ENCODE results near the gene SRSF3.
"Not testable (repeated sequence)": the region's sequence is repeated elsewhere in the genome, so short reads cannot be mapped to it uniquely, and the experiment has no call there.

SRSF3 gene

DNA sequence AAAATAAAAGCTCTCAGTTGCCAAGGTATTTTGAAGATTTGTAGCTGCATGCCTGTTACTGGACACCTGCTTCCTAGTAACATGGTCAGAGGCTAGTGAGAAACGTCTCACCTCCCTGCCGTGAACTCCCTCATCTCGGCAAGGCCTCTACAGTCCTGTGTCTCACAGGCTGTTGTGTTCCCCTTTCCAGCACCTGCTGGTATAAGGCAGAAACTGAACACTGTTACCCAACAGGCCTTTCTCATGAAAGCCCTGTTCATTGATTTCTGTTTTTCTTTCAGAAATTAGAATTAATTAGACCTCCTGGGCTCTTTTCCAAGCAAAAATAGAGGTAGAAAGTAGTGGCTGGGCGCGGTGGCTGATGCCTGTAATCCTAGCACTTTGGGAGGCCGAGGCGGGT, 17.6 kb upstream of the SRSF3 start:
- DNase-seq = no peak

DNA sequence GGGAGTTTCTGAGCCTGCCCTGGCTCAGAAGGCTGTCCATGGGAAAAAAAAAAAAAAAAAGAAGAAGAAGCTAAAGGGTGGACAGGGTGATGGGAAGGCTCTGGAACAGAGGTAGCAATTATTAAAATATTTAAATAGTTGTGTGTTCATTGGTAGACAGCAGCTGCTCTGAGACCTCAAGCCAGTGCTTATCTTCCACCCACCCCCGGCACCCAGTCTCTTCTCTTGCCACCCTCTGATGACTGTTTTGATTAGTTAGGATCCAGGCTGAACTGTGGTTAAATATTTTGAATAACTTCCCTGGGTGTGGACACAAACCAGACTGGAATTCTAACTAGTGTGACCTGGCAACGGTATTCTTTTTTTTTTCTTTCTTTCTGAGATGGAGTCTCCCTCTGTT, 16.9 kb upstream of the SRSF3 start:
- DNase-seq = no peak

DNA sequence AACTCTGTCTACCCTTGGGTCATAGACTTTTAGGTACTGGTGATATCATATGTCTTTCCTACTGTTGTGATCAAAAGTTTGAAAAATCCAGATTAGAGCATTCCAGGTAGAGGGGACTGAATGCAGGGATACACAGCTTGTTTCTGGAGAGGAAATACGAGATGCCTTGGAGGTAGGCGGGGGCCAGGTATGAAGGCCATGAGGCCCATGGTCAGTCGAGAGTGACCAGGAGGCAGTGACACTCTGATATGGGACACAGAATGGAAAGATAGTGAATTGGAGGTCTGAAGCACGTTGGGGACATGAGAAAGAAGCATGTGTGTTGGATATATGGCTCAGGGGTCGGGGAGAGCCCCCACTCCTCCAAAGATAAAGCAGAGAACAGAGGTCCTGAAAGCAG, 16.1 kb upstream of the SRSF3 start:
- no peak for DNase-seq

DNA sequence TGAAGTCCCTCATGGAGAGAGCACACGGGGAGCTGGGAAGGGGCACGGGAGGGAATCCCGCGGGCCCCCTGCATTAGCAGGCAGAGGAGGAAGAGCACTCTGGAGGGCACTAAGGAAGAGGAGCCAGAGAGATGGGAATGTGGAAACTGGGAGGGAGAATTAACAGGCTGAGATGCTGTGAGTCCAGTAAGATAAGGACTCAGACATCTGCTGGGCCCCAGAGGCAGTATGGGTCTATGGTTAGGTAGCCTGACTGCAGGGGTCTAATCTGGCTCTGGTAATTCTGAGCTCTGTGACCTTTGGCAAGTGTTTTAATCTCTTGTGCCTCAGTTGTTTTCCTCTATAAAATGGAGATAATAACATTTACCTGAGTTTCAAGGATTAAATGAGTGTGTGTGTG, 15.7 kb upstream of the SRSF3 start:
- DNase-seq = no peak

- DNase-seq = no peak
Measured at GRCh38 chr6:36580184-36580526, 14.0 kb upstream of the SRSF3 start.

GRCh38 chr6:36581716-36582115, 12.4 kb upstream of the SRSF3 start:
- DNase-seq = no peak

GRCh38 chr6:36586606-36587005, 7.6 kb upstream of the SRSF3 start:
- no peak for DNase-seq

GRCh38 chr6:36589025-36589400, 5.1 kb upstream of the SRSF3 start:
- DNase-seq = not testable (repeated sequence)

DNA sequence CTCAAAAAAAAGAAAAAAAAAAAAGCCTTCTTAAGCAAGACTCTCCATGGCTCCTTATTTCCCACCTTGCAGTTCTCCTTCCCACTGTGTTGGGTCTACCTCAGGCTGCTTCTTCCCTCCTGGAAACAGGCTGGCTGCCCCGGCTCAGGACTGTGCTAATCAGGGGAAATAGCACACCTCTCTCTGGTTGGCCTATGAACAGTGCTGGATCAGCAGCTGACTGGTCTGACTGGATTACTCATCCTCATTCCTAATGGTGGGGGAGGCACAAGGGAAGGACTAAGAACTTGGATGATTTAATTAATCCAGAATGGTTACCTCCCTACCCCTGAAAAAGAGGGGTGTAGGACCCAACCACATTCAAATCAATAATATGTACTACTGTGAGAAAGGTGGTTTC, 3.9 kb upstream of the SRSF3 start:
- DNase-seq = no peak

DNA sequence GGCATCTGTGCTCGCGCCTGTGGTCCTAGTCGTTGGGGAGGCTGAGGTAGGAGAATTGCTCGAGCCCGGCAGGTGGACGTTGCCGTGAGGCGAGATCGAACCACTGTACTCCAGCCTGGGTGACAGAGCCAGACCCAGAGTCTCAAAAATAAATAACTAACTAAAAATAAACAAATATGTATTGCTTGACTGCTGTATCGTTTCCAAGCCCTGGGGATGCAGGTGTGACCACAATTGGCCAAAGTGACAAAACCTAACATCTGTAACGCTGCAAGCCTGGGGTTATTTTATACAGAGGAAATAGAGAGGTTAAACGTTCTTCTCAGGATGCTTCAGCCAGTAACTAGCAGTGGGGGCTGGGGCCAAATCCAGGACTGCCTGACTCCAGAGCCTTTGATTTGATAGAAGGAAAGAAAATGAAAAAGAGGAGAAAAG, 1.9 kb upstream of the SRSF3 start:
- DNase-seq = no peak

DNA sequence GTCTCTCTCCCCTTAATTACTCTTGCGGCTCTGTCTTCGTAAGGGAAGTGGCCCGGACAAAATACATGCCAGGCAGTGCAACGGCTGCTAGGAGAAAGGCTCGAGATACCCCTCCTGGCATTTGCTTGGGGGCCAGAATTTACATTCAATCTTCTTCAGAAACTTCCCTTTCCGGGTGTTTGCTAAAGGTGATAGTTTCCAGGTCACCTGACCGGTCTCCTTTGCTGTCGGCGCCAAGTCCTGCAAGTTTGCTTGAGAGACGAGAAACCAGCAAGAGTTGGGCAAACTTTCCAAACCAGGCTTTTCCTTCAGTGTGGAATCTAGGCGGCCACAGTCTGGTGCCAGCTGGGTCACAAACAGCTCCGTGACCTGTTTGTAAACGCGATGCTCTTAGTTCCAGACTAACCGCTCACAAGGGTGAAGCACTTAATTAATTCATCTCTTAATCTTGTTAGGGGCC, 563 bp upstream of the SRSF3 start:
- DNase-seq = no peak

DNA sequence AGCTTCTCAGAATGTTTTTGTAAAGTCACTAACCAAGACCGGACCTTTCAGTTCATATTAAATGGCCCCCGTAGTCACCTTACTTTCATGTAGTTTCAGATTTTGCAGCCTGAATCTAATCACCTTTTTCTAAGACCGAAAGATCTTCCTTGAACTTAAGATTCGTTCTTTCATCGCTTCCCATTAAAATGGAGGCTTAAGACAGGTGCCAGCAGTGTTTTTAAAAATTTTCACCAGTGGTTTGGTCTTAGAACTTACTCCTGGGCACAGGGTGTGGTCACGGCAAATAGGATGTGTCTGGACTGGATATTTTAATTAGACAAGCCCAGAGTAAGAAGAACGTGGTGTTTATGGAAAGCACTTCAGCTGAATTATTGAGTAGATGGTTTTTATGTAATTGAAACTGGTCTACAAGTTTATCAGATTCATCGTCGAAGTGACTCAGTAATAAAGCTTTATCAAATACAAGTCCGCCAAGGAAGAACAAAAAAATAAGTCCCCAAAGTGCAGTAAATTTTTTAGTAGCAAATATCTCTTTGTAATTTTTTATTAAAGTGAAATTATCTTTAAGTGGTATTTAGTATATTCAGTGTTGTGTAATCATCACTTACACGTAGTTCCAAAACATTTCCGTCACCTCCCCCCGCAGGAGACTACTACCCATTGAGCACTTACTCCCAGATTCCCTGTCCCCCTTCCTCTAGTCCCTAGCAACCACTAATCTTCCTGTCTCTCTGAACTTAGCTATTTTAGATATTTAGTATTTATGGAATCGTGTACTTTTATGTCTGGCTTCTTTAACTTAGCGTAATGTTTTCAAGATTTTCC, 868 bp downstream of the SRSF3 start:
- no peak for DNase-seq

DNA sequence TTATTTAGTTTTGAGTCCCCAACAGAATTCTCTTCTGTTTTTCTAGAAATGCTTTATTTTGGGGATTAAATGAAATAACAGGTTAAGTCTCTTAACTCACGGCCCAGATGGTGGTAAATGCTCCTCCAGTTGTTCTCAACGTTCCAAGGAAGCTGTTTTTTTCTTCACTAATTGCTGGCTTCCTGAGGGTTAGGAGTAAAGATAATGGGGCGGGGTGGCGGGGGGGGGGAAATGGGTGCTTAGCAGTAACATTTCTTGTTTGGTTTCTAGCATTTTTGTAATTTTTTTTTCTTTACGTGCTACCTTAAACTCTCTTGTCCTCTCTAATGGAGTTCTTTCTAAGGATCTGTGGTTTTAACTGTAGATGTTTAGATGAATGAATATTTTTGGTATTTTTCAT, 2.2 kb downstream of the SRSF3 start:
- no peak for DNase-seq

GRCh38 chr6:36597775-36598174, 3.6 kb downstream of the SRSF3 start:
- DNase-seq = no peak

GRCh38 chr6:36598326-36598725, 4.2 kb downstream of the SRSF3 start:
- DNase-seq = no peak

- no peak for DNase-seq
Measured at GRCh38 chr6:36598739-36599318, 4.7 kb downstream of the SRSF3 start.

DNA sequence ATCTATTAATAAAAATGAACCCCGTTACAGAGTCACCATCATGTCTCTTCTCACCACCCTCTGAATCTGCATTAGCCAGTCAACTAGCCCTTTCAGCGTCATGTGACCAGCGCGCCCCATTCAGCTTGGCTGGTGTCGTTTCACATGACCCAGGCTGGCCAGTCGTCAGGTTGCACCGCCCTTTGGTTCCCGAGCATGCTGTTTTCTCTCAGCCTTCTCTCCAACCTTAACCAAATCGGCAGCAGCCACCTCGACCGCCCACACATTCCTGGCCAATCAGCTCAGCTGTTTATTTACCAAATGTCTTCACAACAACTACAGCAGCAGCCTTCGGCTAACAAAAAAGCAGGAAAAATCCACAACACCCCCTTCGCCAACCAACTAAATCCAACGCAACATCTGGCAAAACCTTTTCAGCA, 5.6 kb downstream of the SRSF3 start:
- DNase-seq = no peak

DNA sequence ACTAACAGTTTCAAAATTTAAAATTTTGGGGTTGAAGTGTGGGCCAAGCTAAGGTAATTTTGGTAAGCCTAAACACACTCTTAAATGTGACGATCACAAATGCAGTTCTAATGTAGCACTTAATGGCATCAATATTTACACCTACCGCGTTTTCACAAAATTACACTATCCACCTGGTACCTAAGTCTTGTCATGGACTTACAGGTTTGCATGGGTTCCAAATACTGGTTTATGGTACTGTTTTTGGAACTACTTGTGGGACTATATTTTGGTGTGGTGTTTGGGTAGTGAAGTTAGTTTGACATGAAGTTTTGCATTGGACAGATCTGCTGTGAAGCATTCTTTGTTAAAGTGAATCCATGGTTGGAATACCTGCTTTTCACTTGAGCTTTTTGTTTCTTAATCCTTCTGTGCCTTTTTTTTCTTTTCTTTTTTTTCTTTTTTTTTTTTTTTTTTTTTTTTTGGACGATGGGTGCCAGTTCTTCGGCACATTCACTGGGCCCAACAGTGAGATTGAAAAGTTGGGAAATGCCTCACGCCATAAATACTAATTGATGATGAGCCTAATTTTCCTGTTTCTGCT, 6.5 kb downstream of the SRSF3 start:
- no peak for DNase-seq

GRCh38 chr6:36601818-36602217, 7.7 kb downstream of the SRSF3 start:
- DNase-seq = not testable (repeated sequence)

GRCh38 chr6:36603222-36604089, 9.3 kb downstream of the SRSF3 start:
- DNase-seq = no peak

DNA sequence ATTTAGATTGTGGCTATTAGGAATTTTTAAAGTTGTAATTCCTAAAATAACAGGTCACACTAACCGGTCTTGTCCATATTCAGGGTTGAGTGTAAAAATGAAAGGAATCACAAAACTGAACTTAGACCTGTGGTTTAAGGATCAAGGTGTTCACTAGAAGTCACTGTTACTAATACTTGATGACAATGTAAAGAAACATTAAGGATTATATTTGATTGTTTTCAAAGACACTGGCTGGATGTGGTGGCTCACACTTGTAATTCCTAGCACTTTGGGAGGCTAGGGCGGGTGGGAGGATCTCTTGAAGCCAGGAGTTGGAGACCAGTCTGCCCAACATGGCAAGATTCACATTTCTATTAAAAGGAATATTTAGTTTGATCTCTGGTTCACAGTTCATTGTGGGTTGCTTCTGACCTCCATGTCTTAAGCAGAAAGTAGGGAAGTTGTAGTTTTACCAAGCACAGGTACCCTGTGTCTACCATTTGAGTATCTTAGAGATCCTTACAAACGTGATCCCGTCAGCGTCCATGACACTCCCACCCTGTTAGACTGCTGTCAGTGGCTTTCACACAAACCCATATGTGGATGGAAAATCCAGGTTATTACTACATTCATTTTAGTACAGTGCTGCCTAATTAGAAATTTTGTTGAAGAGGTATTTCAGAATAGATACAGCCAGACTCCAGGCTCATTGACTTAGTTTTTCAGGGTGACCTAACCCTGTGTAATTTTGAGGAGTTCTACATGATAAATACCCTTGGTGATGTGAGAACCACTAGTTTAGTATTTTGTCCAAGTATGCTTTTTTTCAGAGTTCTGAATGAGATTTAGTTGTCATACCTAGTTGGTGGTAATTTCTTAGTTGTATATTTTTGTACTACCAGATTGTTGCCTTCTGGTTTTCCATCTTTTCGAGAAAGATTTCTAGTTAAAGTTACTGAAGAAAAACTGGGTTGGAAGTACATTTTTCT, 10.2 kb downstream of the SRSF3 start:
- DNase-seq = no peak

DNA sequence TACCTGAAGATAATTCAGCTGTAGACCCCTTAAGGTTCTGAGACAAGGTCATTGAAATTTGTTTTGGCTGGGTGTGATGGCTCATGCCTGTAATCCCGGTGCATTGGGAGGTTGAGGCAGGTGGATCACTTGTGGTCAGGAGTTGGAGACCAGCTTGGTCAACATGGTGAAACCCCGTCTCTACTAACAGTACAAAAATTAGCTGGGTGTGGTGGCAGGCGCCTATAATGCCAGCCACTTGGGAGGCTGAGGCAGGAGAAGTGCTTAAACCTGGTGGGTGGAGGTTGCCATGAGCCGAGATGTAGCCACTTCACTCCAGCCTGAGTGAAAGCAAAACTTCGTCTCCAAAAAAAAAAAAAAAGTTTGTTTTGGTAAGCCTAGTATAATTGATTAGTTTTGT, 11.0 kb downstream of the SRSF3 start:
- DNase-seq = no peak

Data from NCI-H1048 (cell line).